GM12878 (cell line): ENCODE results near the gene PDIA4. TPM values are rescaled to one million over a fixed set of nuclear protein-coding genes. Genes with fewer than 3 reads are reported as not detected.

ENCODE experiments used
- ATF2 ChIP-seq: IDR thresholded peaks from 2 replicates; pipeline ENCODE4 v1.6.1; 2012; ENCODE audit warnings: low read length, inconsistent platforms
- ATF3 ChIP-seq: IDR thresholded peaks from 2 replicates; pipeline ENCODE4 v1.6.1; 2011; ENCODE audit warnings: low read depth, mild to moderate bottlenecking, low read length, moderate library complexity, borderline replicate concordance; ENCODE audit errors: extremely low read depth
- CBX5 ChIP-seq: sonication (generic); IDR thresholded peaks from 2 replicates; pipeline ENCODE4 v1.6.1; 2016; ENCODE audit warnings: low read depth, moderate library complexity, mild to moderate bottlenecking, inconsistent platforms
- CEBPB ChIP-seq, 2 experiments: fragments of 150-350 bp in 1 of 2; IDR thresholded peaks; 2 replicates each; pipeline ENCODE4 v1.6.1; 2012 to 2014; ENCODE audit warnings: low read depth in 2 of 2, low read length in 2 of 2, borderline replicate concordance in 1 of 2, inconsistent platforms in 1 of 2
- ESRRA ChIP-seq: IDR thresholded peaks from 2 replicates; pipeline ENCODE4 v1.6.1; 2012; ENCODE audit warnings: mild to moderate bottlenecking, low read length, improper control_type of control experiment
- GABPA ChIP-seq: IDR thresholded peaks from 2 replicates; pipeline ENCODE4 v1.6.1; 2014; ENCODE audit warnings: antibody characterized with exemption, low read depth, mild to moderate bottlenecking, inconsistent platforms
- GATAD2B ChIP-seq: fragments of 450-650 bp; conservative IDR thresholded peaks from 2 replicates; pipeline ENCODE4 v1.6.1; 2017; ENCODE audit warnings: low read depth, mild to moderate bottlenecking, moderate library complexity
- HCFC1 ChIP-seq: fragments of 150-350 bp; IDR thresholded peaks from 2 replicates; pipeline ENCODE4 v1.6.1; 2014; ENCODE audit warnings: low read length
- HDAC6 ChIP-seq: fragments of 200-600 bp; sonication (generic); IDR thresholded peaks from one replicate; pipeline ENCODE4 v1.8.0; 2017; ENCODE audit warnings: antibody characterized with exemption; ENCODE audit not compliant: unreplicated experiment
- IKZF1 ChIP-seq: fragments of 450-650 bp; conservative IDR thresholded peaks from 2 replicates; pipeline ENCODE4 v1.6.1; 2017; ENCODE audit warnings: antibody characterized with exemption, mild to moderate bottlenecking
- KDM1A ChIP-seq: fragments of 200-600 bp; sonication (generic); IDR thresholded peaks from 2 replicates; pipeline ENCODE4 v1.6.1; 2016; ENCODE audit warnings: borderline replicate concordance
- MAX ChIP-seq: IDR thresholded peaks from 2 replicates; pipeline ENCODE4 v1.6.1; 2012; ENCODE audit warnings: low read depth, low read length, improper control_type of control experiment
- MLLT1 ChIP-seq: fragments of 450-650 bp; IDR thresholded peaks from 2 replicates; pipeline ENCODE4 v1.6.1; 2016; ENCODE audit warnings: mild to moderate bottlenecking
- NR2C2 ChIP-seq: IDR thresholded peaks from 2 replicates; pipeline ENCODE4 v1.6.1; 2011; ENCODE audit warnings: borderline replicate concordance, low read depth; ENCODE audit not compliant: control insufficient read depth, insufficient read length
- PAX8 ChIP-seq: fragments of 450-650 bp; IDR thresholded peaks from 2 replicates; pipeline ENCODE4 v1.6.1; 2017; ENCODE audit warnings: mild to moderate bottlenecking, moderate library complexity
- PML ChIP-seq: IDR thresholded peaks from 2 replicates; pipeline ENCODE4 v1.6.1; 2012; ENCODE audit warnings: low read length, inconsistent platforms
- RBBP5 ChIP-seq: fragments of 200-600 bp; sonication (generic); conservative IDR thresholded peaks from 2 replicates; pipeline ENCODE4 v1.6.1; 2016
- RELB ChIP-seq: fragments of 450-650 bp; IDR thresholded peaks from 2 replicates; pipeline ENCODE4 v1.6.1; 2017; ENCODE audit warnings: low read depth, mild to moderate bottlenecking, moderate library complexity
- SREBF1 ChIP-seq: IDR thresholded peaks from 2 replicates; pipeline ENCODE4 v1.6.1; 2012; ENCODE audit warnings: mild to moderate bottlenecking, low read length
- SUZ12 ChIP-seq: fragments of 200-600 bp; sonication (generic); IDR thresholded peaks from one replicate; pipeline ENCODE4 v1.6.1; 2018; ENCODE audit warnings: antibody characterized with exemption, mild to moderate bottlenecking; ENCODE audit not compliant: unreplicated experiment
- TARDBP ChIP-seq: IDR thresholded peaks from 2 replicates; pipeline ENCODE4 v1.6.1; 2016; ENCODE audit warnings: borderline replicate concordance
- TBL1XR1 ChIP-seq: IDR thresholded peaks from 2 replicates; pipeline ENCODE4 v1.6.1; 2012; ENCODE audit warnings: low read depth, low read length, improper control_type of control experiment
- TCF7 ChIP-seq: IDR thresholded peaks from 2 replicates; pipeline ENCODE4 v1.6.1; 2014; ENCODE audit warnings: antibody characterized with exemption, borderline replicate concordance
- ZNF217 ChIP-seq: fragments of 450-650 bp; IDR thresholded peaks from 2 replicates; pipeline ENCODE4 v1.6.1; 2017; ENCODE audit warnings: antibody characterized with exemption, mild to moderate bottlenecking
- polyA plus RNA-seq, 11 experiments: library from polyadenylated mRNA; depleted of rRNA in 4 of 11; unstranded in 6 of 11; stranded (reverse) in 5 of 11; fragments of >200 nt; fragmentation: Nextera tagmentation in 4 of 11; fragmentation: Illumina TruSeq in 1 of 11; extraction: Ambion mirVana in 4 of 11; extraction: Trizol in 1 of 11; gene quantifications; 1 replicate in 1 of 11; 2 replicates in 10 of 11; pipeline versions ENCODE4 v1.2.1 to v1.2.3, GENCODE V29; 2011 to 2016; ENCODE audit warnings: inconsistent platforms in 2 of 11, missing spikeins in 2 of 11, low read depth in 1 of 11
- total RNA-seq, 4 experiments: library from RNA; depleted of rRNA in 3 of 4; stranded (reverse); fragments of >200 nt in 3 of 4; fragmentation: Illumina TruSeq in 1 of 4; extraction: Trizol in 1 of 4; gene quantifications; 2 replicates each; pipeline versions ENCODE4 v1.2.1 to v1.2.3, GENCODE V29; 2013 to 2021

PDIA4 gene
- total and polyA plus RNA-seq, 10 of the 15 experiments (the other 5 are each of a cell fraction or from before 2014, with no cell fraction given): 7.1 to 306 (median 106) TPM

- TF ChIP-seq ATF2: peak; percentile 67; the same call in 1 of the 2 replicates
- no peak for TF ChIP-seq MAX
- no peak for TF ChIP-seq IKZF1
- TF ChIP-seq SUZ12: no peak
- no peak for TF ChIP-seq CEBPB (IDR thresholded peaks at IDR 0.05; ENCODE audit: borderline replicate concordance in 1 of 2, low read depth in 2 of 2, low read length in 2 of 2)
- TF ChIP-seq TARDBP: peak; percentile 90
- no peak for TF ChIP-seq RBBP5
- no peak for TF ChIP-seq TCF7
- no peak for TF ChIP-seq ESRRA
- no peak for TF ChIP-seq MLLT1
- no peak for TF ChIP-seq SREBF1
- no peak for TF ChIP-seq NR2C2
- TF ChIP-seq KDM1A: no peak
- TF ChIP-seq GABPA: 0 out of 2 replicates have a peak, but pooled peaks have one; percentile 58
- no peak for TF ChIP-seq HCFC1
- TF ChIP-seq GATAD2B: no peak
- no peak for TF ChIP-seq ATF3
- peak; percentile 33; the same call in 1 of the 2 replicates for TF ChIP-seq TBL1XR1
- TF ChIP-seq HDAC6: no peak
- no peak for TF ChIP-seq RELB
- no peak for TF ChIP-seq CBX5
- no peak for TF ChIP-seq PAX8
- no peak for TF ChIP-seq PML
- TF ChIP-seq ZNF217: no peak
Measured at GRCh38 chr7:148987010-148987750, 41.1 kb downstream of the PDIA4 start (continued).
